GM12865 (cell line): ENCODE measurements around the gene TMEM91.

Experiments
- DNase-seq: peaks from one replicate; pipeline ENCODE4 v3.0.0; 2010; ENCODE audit warnings: low read depth
- H3K4me3 ChIP-seq: 2 replicates; pipeline ENCODE4 v1.5.1; 2011; ENCODE audit warnings: mild to moderate bottlenecking, low read depth, low read length, control low read depth
- TF ChIP-seq, protein P1 (sequence below): IDR thresholded peaks from 2 replicates; pipeline ENCODE4 v1.5.1; 2011; ENCODE audit warnings: low read length, control low read depth, low read depth, inconsistent platforms; ENCODE audit not compliant: insufficient read depth; ENCODE audit errors: missing control alignments

Gene TMEM91

DNA sequence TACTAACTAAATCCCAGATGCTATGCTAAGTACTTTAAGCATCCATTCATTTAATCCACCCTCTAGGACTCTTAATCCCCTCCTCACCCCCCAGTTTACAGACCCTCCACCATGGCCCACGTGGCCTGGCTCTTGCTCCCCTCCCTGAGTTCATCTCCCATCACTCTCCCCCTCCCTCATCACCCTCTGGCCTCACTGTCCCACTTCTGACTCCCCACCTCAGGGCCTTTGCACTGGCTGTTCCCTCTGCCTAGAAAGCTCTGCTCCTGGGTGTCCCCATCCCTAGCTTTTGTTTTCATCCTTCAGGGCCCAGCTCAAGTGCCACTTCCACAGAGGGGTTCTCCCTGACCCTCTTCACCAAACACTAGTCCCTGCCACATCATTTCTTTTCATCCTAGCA is 16.6 kb upstream of the TMEM91 start:
- no peak overlapping the region for H3K4me3 ChIP-seq
- TF ChIP-seq, protein P1, sequence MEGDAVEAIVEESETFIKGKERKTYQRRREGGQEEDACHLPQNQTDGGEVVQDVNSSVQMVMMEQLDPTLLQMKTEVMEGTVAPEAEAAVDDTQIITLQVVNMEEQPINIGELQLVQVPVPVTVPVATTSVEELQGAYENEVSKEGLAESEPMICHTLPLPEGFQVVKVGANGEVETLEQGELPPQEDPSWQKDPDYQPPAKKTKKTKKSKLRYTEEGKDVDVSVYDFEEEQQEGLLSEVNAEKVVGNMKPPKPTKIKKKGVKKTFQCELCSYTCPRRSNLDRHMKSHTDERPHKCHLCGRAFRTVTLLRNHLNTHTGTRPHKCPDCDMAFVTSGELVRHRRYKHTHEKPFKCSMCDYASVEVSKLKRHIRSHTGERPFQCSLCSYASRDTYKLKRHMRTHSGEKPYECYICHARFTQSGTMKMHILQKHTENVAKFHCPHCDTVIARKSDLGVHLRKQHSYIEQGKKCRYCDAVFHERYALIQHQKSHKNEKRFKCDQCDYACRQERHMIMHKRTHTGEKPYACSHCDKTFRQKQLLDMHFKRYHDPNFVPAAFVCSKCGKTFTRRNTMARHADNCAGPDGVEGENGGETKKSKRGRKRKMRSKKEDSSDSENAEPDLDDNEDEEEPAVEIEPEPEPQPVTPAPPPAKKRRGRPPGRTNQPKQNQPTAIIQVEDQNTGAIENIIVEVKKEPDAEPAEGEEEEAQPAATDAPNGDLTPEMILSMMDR = no peak
- no peak for DNase-seq

DNA sequence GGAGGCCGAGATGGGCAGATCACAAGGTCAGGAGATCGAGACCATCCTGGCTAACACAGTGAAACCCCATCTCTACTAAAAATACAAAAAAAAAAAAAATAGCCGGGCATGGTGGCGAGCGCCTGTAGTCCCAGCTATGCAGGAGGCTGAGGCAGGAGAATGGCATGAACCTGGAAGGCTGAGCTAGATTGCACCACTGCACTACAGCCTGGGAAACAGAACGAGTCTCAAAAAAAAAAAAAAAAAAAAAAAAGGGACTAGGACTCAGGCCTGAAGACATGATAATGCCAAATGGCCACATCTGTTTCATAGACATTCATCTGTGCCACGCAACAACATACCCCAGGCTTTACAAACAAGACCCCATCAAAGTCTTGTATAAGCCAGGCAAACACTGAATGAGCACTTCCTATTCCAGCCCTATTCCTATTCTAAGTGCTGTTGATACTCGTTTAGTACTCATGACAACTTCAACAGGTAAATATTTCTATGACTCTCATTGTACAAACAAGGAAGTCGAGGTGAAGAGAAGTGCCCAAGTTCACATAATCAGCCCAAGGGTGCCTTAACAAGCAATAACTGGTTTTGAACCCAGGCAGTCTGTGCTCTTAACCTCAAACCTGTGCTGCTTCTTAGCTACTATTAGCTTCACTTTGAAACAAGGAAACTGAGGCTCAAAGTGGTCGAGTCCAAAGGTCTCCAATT is 14.0 kb upstream of the TMEM91 start:
- DNase-seq = no peak
- H3K4me3 ChIP-seq = no peak overlapping the region
- TF ChIP-seq, protein P1 = no peak

GRCh38 chr19:41363371-41363752 is 13.0 kb upstream of the TMEM91 start:
- peak; percentile 43 for DNase-seq
- peak overlapping the region; percentile 71 for H3K4me3 ChIP-seq
- TF ChIP-seq, protein P1 = no peak

DNA sequence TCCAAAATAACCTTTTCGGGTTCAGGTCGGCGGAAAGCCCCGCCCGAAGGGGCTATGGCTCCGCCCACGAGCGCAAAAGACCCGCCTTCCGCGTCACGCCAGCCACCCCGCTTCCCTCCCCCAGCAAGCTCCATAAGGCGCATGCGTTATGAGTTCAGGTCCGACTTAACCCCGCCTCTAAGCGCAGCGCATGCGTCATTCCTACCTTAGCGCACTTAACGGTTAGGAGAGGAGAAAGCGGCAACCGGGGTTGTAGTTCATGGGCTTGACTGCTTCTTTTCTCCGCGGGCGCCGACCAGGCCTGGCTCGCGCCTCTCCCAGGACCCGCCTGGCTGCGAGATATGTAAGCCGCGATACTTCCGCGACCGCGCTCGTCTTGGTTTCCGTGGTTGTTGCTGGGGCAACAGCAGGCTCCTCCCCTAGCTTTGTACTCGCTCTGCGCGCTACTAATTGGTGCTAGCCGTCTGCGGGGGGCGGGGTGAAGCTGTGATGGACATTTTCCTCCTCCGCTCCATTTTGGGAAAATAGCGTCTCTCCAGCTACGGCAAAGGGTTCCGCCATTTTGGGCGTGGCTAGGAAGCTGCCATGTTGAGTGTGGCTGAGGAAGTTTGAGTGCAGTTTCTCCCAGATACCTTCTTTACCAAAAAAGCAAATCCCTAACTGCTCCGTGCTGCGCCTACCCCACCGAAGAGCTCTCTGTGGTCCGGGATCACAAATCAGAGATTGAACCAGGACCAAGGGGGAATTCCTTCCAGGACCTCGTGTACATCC is 12.4 kb upstream of the TMEM91 start, which contains the start of gene B9D2:
Gene B9D2 (minus strand): TSS at position 397 of the 771 bp plus-strand sequence. CDS start 630 bp downstream, outside the sequence.
- H3K4me3 ChIP-seq = peak within 1 kb of the TSS; percentile 71
- peak; percentile 99 for DNase-seq
- TF ChIP-seq, protein P1 = no peak

- peak; percentile 42 for DNase-seq
- H3K4me3 ChIP-seq = peak overlapping the region; percentile 71
- TF ChIP-seq, protein P1 = no peak
Observed at GRCh38 chr19:41364524-41365391, 11.6 kb upstream of the TMEM91 start.

- H3K4me3 ChIP-seq = no peak overlapping the region
- peak; percentile 63 for DNase-seq
- TF ChIP-seq, protein P1 = peak; percentile 44
Observed at GRCh38 chr19:41366089-41366488, 10.2 kb upstream of the TMEM91 start.
